Tongue (tissue), 2 donors: ENCODE data around the gene STX18. TPM values are rescaled to one million over a fixed set of nuclear protein-coding genes. Genes with fewer than 3 reads are reported as not detected.
A peak's percentile ranks its signal among the peaks of the same experiment; 100 is the strongest.
"Not testable (repeated sequence)": the region's sequence is repeated elsewhere in the genome, so short reads cannot be mapped to it uniquely, and the experiment has no call there.

Source experiments
- DNase-seq: peaks from one replicate; pipeline ENCODE4 v3.0.0-alpha.2; 2015
- total RNA-seq: library from RNA; depleted of rRNA; stranded (reverse); fragments of >200 nt; gene quantifications from one replicate; pipeline ENCODE4 v1.2.3, GENCODE V29; 2014

Gene STX18
- 17.4 TPM for total RNA-seq

DNA sequence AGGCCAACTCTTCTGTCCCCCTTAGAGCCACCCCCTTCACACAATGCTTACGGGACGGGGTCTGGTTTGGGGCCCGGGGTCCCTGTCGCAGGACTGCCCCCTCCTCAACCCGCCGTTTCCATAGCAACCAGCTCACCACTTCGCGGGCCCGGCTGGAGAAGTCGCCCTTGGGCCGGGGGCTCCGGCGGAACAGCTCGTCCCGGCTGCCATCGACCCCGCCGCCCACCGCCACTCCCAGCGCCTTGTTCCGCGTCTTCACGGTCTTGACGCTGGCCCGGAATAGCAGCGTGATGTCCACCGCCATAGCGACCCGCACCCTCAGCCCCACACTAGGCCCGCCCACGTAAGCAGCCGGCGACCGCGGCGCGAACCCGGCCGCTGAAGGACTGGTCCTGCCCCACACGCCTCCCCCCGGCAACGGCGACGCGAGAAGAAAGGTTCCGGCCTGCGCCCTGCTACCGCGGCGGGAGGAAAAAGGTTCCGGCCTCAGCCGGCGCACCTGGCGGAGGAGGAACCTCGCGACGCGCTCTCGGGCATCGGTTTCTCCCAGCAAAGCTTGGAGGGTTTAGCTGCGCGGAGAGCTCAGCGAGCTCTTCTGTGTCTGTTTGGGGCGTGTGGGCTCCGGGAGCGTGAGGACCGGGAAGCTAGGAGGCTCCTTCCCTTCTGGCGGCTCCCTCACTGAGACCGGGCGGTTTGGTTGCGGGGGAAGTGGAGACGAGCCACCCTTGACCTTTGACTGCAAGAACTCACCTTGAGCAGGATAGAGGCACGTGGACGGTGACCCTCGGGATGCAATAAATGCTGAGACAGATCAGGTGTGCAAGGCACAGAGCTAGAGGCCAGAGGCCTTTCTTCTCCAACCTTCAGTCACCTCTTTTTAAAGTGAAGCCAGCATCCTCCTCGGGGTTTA, at the start of gene STX18:
STX18 (minus strand) TSS at position 388 of the 910 bp plus-strand sequence; CDS start at position 304, 84 bp downstream.
- DNase-seq: peak; percentile 94

DNA sequence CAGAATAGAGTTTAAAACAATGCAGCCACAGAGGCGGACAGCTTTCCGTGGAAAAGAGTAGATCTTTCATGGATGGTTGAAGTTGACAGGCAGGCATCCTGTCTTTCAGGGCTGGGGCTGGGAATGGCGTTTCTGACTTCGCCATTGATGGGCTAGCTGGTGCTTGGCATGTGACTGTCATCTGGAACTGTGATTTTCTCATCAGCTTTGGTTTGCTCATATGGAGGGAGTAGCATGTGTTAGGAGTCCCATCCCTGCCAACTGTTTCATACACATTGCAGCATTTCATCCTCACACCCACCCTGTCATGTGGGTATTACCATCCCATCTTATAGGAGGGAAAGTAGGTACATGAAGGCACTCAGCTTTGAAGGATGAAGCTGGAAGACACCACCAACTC, 49.2 kb upstream of the STX18 start:
- no peak for DNase-seq

DNA sequence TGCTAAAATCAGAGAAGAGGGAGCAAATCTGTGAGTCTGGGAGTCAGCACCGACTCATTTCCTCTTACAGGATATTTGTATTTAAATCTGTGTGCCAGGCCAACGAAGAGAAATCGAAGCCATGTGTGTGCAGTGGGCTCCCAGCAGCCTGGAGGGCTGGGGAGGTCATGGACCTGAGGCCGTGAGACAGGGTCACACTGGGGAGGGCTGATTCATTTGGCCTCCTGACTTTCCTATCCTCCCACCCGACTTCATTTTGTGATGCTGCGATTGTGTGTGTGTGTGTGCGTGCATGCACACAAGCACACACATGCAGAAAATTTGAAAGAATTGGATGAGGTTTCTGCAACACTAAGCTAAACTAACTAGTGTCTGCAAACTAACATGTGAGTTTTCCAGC, 48.7 kb upstream of the STX18 start:
- DNase-seq: peak; percentile 59

DNA sequence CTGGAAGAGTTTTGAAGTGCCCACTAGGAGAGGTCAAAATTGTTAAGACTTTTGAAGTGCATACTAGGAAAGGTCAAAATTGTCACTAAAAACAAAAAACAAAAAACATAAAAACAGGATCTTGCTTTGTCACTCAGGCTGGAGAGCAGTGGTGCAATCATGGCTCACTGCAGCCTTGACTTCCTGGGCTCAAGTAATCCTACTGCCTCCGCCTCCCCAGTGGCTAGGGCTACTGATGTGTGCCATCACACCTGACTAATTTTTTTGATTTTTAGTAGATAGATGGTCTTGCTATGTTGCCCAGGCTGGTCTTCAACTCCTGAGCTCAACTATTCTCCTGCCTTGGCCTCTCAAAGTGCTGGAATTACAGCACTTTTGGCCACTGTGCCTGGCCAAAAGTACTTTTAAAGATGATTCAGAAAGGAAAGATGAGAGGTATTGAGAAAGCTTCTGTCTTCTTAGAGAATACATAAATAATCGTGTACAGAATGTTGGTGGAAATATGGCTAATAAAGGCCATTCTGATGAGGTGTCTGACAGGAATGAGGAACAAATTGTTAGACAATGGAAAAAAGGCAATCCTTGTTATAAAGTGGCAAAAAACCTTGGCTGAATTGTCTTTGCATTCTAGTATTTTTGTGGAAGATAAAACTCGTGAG, 43.3 kb upstream of the STX18 start:
- DNase-seq: no peak

DNA sequence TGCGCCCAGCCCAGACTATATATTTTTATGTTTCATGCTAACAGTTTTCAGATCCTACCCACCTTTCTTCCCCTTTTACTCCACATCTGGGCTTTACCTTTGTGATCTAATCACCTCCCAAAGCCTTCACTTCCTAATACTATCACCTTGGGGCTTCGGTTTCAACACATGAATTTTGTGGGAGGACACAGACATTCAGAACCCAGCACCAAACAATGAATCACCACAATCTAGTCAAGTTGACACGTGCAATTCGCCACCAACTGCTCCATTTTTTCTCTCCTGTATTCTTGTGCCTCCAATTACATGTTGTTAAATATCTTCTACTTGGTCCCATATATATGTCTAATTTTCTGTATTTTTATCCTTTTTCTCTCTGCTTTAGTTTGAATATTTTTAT, 41.8 kb upstream of the STX18 start:
- no peak for DNase-seq

DNA sequence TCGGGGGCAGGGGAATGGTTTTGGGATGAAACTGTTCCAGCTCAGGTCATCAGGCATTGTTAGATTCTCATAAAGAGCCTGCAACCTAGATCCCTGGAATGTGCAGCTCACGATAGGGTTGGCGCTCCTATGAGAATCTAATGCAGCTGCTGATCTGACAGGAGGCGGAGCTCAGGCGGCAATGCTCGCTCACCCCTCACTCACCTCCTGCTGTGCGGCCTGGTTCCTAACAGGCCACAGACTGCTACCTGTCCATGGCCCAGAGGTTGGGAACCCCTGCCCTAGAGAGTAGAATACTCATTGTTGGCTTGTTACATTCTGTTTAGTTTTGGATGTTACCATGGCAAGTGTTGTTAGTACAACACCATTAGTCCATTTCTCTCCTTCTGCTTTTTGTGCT, 40.8 kb upstream of the STX18 start:
- DNase-seq: no peak

DNA sequence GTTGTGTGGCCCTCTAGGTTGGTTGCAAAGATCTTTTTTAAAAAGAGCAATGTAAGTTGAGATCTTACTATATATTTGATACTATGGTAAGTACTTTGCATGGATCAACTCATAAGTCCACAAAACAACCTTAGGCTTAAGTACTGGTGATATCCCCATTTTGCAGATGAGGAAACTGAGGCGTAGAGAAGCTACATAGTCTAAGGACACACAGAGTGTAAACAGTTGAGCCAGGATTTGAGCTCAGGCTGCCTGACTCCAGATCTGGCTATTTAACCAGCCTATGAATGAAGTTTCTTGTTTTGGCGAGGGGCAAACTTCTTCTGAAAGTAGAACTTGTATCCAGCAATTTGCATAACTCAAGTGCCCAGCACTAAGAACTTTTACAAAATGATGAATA, 38.6 kb upstream of the STX18 start:
- no peak for DNase-seq

DNA sequence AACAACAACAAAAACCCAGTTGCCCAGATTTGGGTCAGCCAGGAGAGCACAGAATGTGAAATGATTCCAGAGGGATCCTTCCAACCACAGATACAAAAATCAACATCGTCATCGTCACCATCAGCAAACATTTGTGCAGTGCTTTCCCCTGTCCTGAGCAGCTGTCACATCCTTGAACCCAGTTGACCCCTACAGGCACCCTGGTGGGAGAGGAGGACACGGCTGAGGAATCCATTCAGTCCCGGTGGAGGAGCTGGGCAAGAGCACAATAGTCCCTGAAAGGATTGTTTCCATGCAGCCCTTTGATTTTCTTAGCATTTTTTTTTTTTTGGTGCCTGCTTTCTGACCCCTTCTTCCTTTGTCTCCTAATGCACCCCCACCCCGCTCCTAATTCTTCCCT, 37.1 kb upstream of the STX18 start:
- DNase-seq: no peak

DNA sequence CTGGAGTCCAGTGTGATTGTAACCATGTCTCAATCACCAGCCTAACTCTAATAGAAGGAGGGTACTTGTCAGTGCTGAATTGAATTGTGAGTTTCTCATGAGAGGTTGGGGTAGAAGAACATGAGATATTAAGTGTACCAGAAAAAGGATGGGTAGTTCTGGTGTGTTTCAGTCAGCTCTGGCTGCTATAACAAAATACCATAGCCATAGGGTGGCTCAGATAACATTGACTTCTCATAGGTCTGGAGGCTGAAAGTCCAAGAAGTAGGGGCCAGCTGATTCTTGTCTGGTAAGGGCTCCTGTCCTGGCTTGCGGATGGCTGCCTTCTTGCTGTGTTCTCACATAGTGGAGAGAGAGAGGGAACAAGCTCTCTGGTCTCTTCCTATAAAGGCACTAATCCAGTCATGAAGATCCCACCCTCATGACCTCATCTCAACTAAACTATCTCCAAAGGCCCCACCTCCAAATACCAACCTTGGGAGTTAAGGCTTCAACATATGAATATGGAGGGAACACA, 35.6 kb upstream of the STX18 start:
- no peak for DNase-seq

DNA sequence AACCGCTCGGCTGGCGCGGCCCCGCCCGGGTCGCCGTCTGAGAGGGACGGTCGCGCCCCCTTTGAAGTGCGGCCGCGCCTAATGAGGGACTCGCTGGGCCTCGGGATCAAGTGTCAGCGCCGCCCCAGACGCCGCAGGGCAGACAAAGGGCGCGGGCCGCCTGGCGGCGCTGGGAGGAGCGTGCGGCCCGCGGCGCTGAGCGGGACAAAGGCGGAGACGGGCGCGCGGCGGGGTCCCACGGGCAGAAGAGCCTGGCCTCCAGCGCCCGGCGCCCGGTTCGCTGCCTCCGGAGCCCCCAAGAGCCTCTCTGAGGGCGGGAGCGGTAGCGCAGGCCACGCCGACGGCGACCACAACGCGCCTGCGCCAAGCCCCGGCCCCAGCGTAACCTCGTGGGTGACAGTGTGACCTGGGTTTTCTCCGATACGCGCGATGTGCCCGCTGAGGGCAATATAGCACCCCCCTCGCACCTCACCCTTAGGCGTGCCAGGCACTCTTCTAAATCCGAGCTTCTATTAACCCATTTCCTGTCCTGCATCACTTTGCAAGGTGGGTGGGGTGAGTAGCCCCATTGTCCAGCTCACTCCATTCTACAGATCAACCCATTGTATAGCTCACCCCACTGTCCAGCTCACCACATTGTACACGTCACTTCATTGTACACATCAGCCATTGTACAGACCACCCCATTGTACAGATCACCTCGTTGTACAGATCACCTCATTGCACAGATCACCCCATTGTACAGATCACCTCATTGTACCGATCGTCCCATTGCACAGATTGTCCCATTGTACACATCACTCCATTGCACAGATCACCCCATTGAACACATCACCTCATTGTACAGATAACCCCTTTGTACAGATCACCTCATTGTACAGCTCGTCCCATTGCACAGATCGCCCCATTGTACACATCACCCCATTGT, 33.7 kb upstream of the STX18 start:
- peak; percentile 80 for DNase-seq

DNA sequence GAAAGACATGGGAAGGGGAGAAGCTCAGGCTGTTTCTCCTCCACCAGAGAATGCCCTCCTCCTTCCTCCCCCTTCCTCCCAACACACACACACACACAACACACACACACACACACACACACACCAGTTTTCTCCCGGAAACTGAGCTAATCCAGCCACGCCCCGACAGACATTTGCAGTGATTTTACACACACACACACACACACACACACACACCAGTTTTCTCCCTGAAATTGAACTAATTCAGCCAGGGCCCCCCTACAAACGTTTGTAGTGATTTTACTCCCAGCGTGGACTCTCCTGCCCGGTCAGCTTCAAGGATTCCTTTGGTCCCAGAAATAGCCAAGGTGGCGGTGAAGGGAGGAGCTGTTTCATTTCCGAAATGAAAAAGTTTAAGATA, 32.9 kb upstream of the STX18 start:
- peak; percentile 82 for DNase-seq

DNA sequence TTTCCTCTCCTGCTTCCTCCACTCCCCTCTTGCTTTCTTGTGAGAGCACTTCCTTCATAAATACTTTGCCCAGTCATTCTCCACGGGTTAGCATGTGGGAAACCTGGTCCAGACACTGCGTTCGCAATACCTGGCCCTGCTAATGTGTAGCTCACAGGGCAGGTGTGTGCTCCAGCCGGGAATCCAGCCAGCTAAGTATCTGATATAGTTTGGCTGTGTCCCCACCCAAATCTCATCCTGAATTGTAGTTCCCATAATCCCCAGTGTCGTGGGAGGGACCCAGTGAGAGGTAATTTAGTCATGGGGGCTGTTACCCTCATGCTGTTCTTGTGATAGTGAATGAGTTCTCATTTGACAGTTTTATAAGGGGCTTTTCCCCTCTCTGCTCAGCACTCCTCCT, 32.2 kb upstream of the STX18 start:
- DNase-seq: no peak

DNA sequence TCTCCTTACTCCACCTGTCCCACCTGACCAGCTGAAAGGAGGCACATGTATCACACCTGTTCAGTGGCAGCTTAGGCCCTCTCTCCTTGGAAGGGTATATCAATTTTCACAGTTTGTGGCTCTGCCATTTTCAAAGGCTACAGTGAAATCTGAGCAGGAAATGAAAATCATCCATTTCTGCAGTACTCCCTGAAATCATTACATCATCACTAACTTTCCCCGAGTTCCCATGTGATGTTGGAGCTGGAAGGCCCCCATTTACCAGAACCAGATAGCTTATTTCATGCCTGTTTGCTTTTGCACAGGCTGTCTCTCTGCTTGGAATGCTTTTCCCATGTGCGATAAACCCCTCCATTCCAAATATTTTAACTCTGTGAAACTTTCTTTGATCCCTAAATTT, 31.0 kb upstream of the STX18 start:
- DNase-seq: no peak

DNA sequence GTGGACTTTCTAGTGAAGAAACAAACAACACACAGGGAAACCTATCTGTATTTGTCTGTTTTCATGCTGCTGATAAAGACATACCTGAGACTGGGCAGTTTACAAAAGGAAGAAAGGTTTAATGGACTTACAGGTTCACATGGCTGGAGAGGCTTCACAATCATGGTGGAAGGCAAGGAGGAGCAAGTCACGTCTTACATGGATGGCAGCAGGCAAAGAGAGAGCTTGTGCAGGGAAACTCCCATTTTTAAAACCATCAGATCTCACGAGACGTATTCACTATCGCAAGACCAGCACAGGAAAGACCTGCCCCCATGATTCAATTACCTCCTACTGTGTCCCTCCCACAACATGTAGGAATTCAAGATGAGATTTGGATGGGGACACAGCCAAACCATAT, 28.0 kb upstream of the STX18 start:
- DNase-seq: not testable (repeated sequence)

DNA sequence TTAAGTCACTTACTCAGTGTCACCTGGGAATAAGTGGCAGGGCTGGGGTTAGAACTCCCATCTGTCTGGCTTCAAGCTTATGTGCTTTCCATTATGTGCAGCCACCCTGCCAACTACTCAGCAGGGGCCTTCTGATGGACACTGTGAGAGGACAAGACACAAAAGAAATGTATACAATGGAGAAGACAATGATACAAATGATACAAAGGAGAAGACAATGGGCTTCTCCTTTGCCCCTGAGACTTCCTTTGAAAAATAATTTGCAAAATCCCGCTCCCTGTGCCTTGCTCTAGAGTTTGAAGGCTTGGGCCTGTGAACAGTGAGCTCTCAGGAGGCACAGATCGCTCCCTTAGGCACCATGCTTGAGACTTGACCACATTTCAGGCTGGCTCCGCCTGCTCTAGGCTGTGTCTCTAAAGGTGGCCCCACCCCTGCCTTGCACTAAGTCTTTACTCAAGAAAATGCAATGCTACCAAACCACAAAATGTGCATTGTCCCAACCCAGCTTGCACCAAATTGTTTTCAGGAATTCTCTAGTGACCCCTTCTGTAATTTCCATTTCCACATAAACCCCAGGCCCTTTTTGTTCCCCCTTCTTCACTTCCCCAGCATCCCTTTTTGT, 27.1 kb upstream of the STX18 start:
- DNase-seq: no peak

DNA sequence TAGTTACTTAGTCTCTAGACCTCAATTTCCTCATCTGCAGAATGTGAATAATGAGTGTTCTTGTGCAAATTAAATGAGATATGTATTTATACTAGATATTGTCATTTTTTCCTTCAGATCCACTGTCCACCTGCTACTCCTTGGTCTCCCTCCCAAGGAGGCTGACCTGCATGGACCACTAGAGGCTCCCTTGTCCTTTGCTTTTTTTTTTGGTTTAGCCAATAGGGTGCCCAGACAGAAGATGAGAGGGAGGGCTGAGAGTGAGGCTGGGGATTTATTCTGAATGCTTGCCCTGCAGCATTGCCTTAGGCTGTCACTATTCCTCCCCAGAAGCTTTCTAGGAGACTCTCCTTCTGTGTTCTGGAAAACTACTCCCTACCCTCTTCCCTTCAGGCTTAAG, 24.5 kb upstream of the STX18 start:
- DNase-seq: not testable (repeated sequence)

DNA sequence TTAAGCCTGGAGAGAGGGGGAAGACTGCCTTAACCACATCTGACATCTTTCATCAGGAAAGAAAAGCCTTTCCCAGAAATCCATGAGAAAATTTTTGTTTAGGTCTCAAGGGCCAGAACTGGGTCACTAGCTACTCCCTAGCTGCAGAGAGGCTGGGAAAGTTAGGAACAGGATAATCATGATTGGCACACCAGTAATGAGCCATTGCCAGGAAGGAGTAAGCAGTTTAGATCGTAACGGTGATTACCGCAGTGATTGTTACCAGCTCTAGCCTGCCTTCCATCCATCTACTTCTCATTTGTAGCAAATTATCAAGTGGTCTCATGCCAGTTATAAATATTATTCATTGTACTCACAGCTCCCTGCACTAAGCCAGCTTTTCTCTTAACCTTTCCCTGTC, 22.7 kb upstream of the STX18 start:
- no peak for DNase-seq

DNA sequence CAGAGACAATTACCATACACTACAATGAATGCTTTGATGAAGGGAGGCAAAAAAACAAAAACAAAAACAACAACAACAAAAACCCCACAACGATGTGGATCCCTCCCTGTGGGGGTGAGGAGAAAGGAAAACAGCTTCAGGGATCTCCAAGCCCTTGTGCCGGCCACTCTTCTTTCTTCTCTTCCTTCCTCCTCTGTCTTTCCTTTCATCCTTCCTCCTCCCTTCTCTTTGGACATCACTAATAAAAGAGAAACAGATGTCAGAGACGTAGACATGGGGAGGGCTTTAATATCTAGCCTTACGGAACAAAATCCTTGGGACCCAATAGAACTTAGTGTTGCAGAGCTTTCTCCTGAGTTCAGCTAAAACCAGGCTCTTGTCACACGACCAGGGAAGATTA, 18.8 kb upstream of the STX18 start:
- peak; percentile 30 for DNase-seq

DNA sequence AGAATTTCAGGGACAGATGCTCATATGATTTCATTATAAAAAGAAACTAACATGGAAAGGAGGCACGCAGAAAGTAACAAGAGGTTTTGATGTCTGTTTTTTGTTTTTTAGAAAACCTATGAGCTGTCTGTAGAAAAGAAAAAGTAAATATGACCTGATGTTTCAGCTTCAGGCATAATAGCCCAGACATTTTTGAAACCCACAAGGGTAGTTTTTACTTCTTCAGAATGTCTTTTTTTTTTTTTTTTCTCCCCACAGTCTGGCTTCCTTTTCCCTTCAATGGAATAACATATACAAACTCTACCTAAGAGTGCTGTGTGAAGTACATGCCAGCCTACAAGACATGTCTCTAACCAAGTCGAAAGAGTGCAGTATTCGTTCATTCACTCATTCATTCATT, 18.3 kb upstream of the STX18 start:
- no peak for DNase-seq

DNA sequence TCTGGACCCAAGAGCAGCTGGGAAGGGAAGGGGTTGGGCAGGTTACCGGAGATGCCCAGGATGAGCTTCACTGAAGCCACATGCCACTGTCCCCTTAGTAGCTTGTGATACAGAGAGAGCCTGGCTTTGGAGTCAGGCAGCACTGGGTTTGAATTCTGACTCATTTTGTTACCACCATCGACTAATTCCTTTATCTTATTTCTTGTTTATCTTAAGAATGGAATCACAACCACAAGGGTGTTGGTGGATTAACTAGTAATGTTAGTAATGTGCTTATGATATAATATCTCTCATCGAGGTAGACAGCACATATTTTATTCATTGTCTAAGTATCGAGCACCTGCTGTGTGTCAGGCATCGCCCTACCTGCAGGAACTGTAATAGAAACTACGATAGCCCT, 17.7 kb upstream of the STX18 start:
- DNase-seq: no peak

DNA sequence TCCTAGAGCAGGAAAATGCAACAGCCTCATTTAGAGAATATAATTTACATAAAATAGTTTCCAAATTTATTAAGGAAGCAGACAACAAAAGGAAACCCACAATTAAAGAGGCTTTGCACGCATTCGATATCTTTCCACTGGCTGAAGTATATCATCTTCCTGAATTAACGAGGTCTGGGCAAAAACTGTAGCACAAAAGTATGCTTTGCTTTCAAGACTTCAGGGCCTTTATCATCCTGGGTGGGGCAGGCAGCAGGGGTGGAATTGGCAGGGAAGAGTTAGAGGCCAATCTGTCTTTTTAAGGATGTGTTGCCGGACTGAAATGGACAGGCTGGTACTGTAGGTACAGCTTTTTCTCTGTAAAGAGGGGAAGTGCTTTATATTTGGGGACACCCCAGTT, 17.0 kb upstream of the STX18 start:
- no peak for DNase-seq

DNA sequence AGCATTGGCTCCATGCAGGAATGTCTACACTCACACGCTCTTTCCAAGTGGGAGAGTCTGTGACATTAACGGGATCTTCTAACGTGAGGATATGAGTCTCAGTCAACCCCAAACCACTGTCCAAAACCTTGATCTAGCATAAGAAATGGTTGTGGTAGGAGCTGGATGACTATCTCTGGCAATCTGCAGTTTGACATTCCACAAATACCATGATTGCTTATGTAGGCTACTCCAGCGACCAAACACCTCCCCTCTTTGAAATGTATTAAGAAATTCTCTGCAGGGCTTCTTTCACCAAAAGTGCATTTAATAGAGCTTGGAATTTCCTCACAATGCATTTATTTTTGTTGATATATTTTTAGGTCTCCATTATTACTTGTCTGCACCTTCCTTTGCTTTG, 14.1 kb upstream of the STX18 start:
- DNase-seq: no peak
